ENCODE data around the gene KDM4E.
"Not testable (repeated sequence)": the region's sequence is repeated elsewhere in the genome, so short reads cannot be mapped to it uniquely, and the experiment has no call there.

KDM4E gene

GRCh38 chr11:95035316-95035715 is 10.3 kb downstream of the KDM4E start:
- Mint-ChIP-seq H3K4me3 (no peak overlapping the region), H3K36me3 (no peaks in the 10 kb centered on the region), H3K27ac (no peak overlapping the region), H3K9me3 (no peaks in the 10 kb centered on the region), H3K27me3 (peaks cover 31% of the 10 kb centered on the region), H3K4me1 (no peaks in the 10 kb centered on the region)
- no peak for ATAC-seq

- H3K27me3 Mint-ChIP-seq = peaks cover 51% of the 10 kb centered on the region
- not testable (repeated sequence) for H3K9me3 Mint-ChIP-seq, H3K4me3 Mint-ChIP-seq, H3K4me1 Mint-ChIP-seq, H3K27ac Mint-ChIP-seq, H3K36me3 Mint-ChIP-seq
- peak; percentile 47 for ATAC-seq
Observed at GRCh38 chr11:95037356-95038035, 12.4 kb downstream of the KDM4E start.

- no peak overlapping the region for H3K4me3 Mint-ChIP-seq
- peaks cover 12% of the 10 kb centered on the region for H3K4me1 Mint-ChIP-seq
- no peak for ATAC-seq
- H3K36me3 Mint-ChIP-seq = no peaks in the 10 kb centered on the region
- H3K9me3 Mint-ChIP-seq = no peaks in the 10 kb centered on the region
- H3K27me3 Mint-ChIP-seq = peaks cover 50% of the 10 kb centered on the region
- H3K27ac Mint-ChIP-seq = no peak overlapping the region
Observed at GRCh38 chr11:95042239-95042638, 17.2 kb downstream of the KDM4E start.

- peaks cover 12% of the 10 kb centered on the region for H3K4me1 Mint-ChIP-seq
- H3K27ac Mint-ChIP-seq = no peak overlapping the region
- peaks cover 50% of the 10 kb centered on the region for H3K27me3 Mint-ChIP-seq
- ATAC-seq = no peak
- H3K36me3 Mint-ChIP-seq = no peaks in the 10 kb centered on the region
- H3K4me3 Mint-ChIP-seq = no peak overlapping the region
- no peaks in the 10 kb centered on the region for H3K9me3 Mint-ChIP-seq
Observed at GRCh38 chr11:95042906-95043305, 17.8 kb downstream of the KDM4E start.

DNA sequence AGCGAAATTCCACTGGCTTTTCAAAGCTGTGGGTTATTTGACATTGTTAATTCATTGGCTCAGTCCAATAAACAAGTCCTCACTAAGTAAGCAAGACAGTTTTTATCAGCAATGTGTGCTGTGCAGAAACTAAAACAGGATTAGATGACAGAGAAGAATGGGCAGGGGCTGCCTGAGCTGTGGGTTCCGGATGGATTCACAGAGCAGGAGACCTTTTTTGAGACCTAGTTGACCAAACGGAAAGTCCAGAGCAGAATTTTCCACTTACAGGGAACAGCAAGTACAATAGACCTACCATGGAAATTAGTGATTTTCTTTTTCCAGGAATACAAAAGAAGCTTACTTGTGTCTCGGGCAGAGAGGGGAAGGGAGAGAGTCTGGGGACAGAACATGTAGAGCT is 19.0 kb downstream of the KDM4E start:
- no peak overlapping the region for H3K4me3 Mint-ChIP-seq
- H3K27ac Mint-ChIP-seq = peak overlapping the region; percentile 11
- peaks cover 12% of the 10 kb centered on the region for H3K4me1 Mint-ChIP-seq
- H3K27me3 Mint-ChIP-seq = peaks cover 51% of the 10 kb centered on the region
- no peaks in the 10 kb centered on the region for H3K36me3 Mint-ChIP-seq
- no peaks in the 10 kb centered on the region for H3K9me3 Mint-ChIP-seq
- ATAC-seq = no peak

DNA sequence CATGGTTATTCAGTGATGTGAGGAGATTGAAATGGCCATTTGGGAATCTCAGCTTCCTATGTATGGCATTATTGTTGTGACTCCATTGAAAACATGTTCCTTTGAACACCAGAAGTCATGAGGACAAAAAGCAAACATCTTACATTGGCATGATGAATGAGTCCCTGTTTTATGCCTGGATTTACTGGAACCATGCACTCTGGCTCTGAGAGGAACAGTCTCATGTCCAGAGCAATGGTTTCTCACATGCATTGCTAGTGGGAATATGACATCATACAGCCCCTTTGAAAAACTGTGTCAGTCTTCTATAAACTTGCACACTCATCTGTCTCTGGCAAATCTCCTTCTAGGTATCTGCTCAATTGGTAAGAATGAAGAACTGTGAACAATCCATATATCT is 20.8 kb downstream of the KDM4E start:
- no peak for ATAC-seq
- Mint-ChIP-seq H3K4me3 (no peak overlapping the region), H3K36me3 (no peaks in the 10 kb centered on the region), H3K27ac (no peak overlapping the region), H3K27me3 (peaks cover 42% of the 10 kb centered on the region), H3K4me1 (peaks cover 12% of the 10 kb centered on the region), H3K9me3 (no peaks in the 10 kb centered on the region)

- H3K27me3 Mint-ChIP-seq = peaks cover 21% of the 10 kb centered on the region
- H3K36me3 Mint-ChIP-seq, ATAC-seq, H3K9me3 Mint-ChIP-seq, H3K27ac Mint-ChIP-seq, H3K4me1 Mint-ChIP-seq, H3K4me3 Mint-ChIP-seq: not testable (repeated sequence)
Observed at GRCh38 chr11:95049122-95049521, 24.1 kb downstream of the KDM4E start, which contains the start of gene KDM4F. Gene KDM4F, plus strand, starts transcription at chr11:95049422.

GRCh38 chr11:95050595-95051202 is 25.6 kb downstream of the KDM4E start:
- Mint-ChIP-seq H3K36me3 (no peaks in the 10 kb centered on the region), H3K4me3 (no peak overlapping the region), H3K27me3 (peaks cover 15% of the 10 kb centered on the region), H3K9me3 (no peaks in the 10 kb centered on the region), H3K4me1 (peaks cover 9% of the 10 kb centered on the region), H3K27ac (no peak overlapping the region)
- ATAC-seq = no peak

GRCh38 chr11:95054356-95054755 is 29.3 kb downstream of the KDM4E start:
- Mint-ChIP-seq H3K4me3 (no peak overlapping the region), H3K27me3 (no peaks in the 10 kb centered on the region), H3K4me1 (peaks cover 9% of the 10 kb centered on the region), H3K27ac (no peak overlapping the region), H3K9me3 (no peaks in the 10 kb centered on the region), H3K36me3 (no peaks in the 10 kb centered on the region)
- no peak for ATAC-seq

DNA sequence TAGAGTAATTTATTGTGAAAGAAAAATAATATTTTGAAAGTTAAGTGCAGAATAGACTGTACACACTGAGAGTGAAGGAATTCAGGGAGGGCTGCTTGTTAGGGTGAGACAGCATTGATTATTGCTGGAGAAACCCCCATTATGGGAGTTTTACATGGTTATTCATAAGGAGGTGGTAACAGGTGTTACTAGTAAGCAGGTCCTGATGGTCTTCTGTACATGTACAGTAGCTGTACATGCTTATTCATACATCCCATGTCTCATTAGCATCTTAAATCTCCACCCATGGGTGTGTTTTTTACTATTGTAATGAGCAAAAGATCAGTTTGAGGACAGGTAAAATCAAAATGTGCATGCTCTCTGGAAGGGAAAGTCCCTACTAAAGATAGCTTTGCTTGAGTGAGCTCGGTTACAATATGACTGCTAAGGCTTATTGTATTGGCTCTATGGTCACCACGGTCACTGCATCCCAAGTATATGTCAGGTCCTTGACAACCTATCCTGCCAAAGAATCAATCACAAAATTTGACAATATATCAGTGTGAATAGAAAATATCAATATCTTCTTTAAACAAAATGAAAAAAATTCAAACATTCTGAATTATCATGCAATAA is 30.3 kb downstream of the KDM4E start:
- no peak overlapping the region for H3K27ac Mint-ChIP-seq
- H3K4me3 Mint-ChIP-seq = no peak overlapping the region
- ATAC-seq = peak; percentile 79
- H3K36me3 Mint-ChIP-seq = no peaks in the 10 kb centered on the region
- no peaks in the 10 kb centered on the region for H3K27me3 Mint-ChIP-seq
- H3K9me3 Mint-ChIP-seq = no peaks in the 10 kb centered on the region
- peaks cover 9% of the 10 kb centered on the region for H3K4me1 Mint-ChIP-seq

DNA sequence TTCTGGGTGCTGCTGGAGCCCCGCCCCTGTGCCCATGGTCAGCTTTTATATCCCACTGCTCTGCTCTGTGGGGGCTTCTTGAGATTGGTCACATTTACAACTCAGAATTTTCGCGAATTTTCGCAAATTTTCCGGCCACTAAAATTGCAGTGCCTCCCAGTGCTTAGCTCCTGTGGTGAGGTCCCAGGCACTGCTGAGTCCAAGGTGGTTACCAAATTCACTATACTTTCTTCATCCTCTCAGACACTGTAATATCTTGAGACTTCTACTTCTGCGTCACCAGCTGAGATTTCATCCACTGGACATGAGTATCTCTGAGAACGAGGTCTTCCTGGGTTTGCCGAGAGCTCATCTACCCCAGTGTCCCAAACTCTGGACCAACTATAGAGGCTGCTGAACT is 32.9 kb downstream of the KDM4E start:
- H3K36me3 Mint-ChIP-seq = no peaks in the 10 kb centered on the region
- no peaks in the 10 kb centered on the region for H3K27me3 Mint-ChIP-seq
- H3K9me3 Mint-ChIP-seq = no peaks in the 10 kb centered on the region
- H3K27ac Mint-ChIP-seq = no peak overlapping the region
- no peak for ATAC-seq
- no peak overlapping the region for H3K4me3 Mint-ChIP-seq
- peaks cover 9% of the 10 kb centered on the region for H3K4me1 Mint-ChIP-seq

DNA sequence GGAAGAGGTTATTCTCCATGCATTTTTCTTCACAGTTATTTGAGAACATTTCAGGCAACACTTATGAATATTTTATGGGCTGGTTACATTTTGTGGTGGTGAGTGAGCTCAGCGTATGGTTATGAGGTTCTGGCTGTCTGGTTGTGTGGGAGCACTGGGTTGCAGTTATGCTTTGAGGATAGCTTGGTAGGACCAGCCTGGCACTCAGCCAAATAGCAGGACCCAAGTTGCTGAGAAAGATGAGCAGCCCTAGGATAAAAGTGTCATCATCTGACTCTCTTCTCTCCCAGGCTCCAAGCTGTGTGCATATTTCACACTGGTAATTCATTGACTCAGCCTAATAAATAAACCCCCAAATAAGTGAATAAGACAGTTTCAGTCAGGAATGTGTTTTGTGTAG is 33.6 kb downstream of the KDM4E start:
- Mint-ChIP-seq H3K4me3 (no peak overlapping the region), H3K27me3 (no peaks in the 10 kb centered on the region), H3K4me1 (peaks cover 9% of the 10 kb centered on the region), H3K27ac (no peak overlapping the region), H3K36me3 (no peaks in the 10 kb centered on the region), H3K9me3 (no peaks in the 10 kb centered on the region)
- ATAC-seq = no peak

GRCh38 chr11:95059046-95059445 is 34.0 kb downstream of the KDM4E start:
- H3K4me3 Mint-ChIP-seq = no peak overlapping the region
- ATAC-seq = no peak
- no peaks in the 10 kb centered on the region for H3K9me3 Mint-ChIP-seq

GRCh38 chr11:95065336-95065735 is 40.3 kb downstream of the KDM4E start:
- Mint-ChIP-seq H3K27ac (no peak overlapping the region), H3K4me1 (peaks cover 25% of the 10 kb centered on the region), H3K9me3 (no peaks in the 10 kb centered on the region), H3K36me3 (peaks cover 8% of the 10 kb centered on the region), H3K27me3 (no peaks in the 10 kb centered on the region), H3K4me3 (no peak overlapping the region)
- ATAC-seq = no peak

More at GRCh38 chr11:95059046-95059445, 34.0 kb downstream of the KDM4E start:
- Mint-ChIP-seq H3K4me1 (peaks cover 9% of the 10 kb centered on the region), H3K36me3 (no peaks in the 10 kb centered on the region), H3K27me3 (no peaks in the 10 kb centered on the region), H3K27ac (no peak overlapping the region)

DNA sequence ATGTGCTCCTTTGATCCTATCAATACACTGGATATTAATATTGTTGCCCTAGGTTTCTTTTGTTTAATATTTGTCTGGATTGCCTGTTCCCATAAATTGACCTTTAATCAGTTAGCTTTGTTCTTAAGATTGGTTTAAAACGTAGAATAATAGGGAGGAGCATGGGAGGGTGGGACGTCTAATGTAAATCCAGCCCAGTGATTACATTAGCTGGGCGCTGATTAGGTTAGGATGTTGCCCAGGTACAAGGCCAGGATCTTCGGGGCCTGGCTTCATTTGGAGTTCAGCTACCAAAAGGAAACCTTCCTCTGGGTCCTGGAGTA is 41.6 kb downstream of the KDM4E start, which contains the start of gene SRSF8:
SRSF8 (plus strand) TSS at position 204 of the 323 bp plus-strand sequence. CDS start 308 bp downstream, outside the sequence.
- Mint-ChIP-seq H3K27ac (peak within 1 kb of the TSS; percentile 97), H3K4me3 (peak within 1 kb of the TSS; percentile 100), H3K4me1 (peaks cover 32% of the 10 kb centered on the region), H3K9me3 (no peaks in the 10 kb centered on the region), H3K36me3 (peaks cover 14% of the 10 kb centered on the region), H3K27me3 (no peaks in the 10 kb centered on the region)
- peak; percentile 68 for ATAC-seq

Data from stimulated activated memory B cell treated with anti-CD40 and anti-IgM and Interleukin-4, amounts not matched to agents 10 μg/mL and 1 μg/mL and 100 μg/mL, for 72 hours (primary cell).